Tibial nerve (tissue), 4 donors: ENCODE data around the gene FDX1. TPM values are rescaled to one million over a fixed set of nuclear protein-coding genes. Genes with fewer than 3 reads are reported as not detected.

Experiments used
- DNase-seq, 2 donors: peaks; one replicate each; pipeline ENCODE4 v3.0.0-alpha.2; 2019; ENCODE audit warnings: low spot score in 2 of 2
- H3K27ac ChIP-seq, 4 donors: fragments of 200-600 bp; sonication (generic) in 3 of 4; one replicate each; pipeline ENCODE4 v1.5.1; 2017 to 2019; ENCODE audit warnings: mild to moderate bottlenecking in 1 of 4
- H3K27me3 ChIP-seq, 2 donors: fragments of 200-600 bp; sonication (generic) in 1 of 2; one replicate each; pipeline versions ENCODE4 v1.5.1 to v1.6.0; 2017 to 2019
- H3K36me3 ChIP-seq, 3 donors: fragments of 200-600 bp; sonication (generic); one replicate each; pipeline ENCODE4 v1.5.1; 2018 to 2019
- H3K4me1 ChIP-seq, 4 donors: fragments of 200-600 bp; sonication (generic) in 3 of 4; one replicate each; pipeline ENCODE4 v1.5.1; 2017 to 2019
- H3K4me3 ChIP-seq, 4 donors: fragments of 200-600 bp; sonication (generic) in 3 of 4; one replicate each; pipeline ENCODE4 v1.5.1; 2017 to 2019; ENCODE audit warnings: mild to moderate bottlenecking in 1 of 4, moderate library complexity in 1 of 4
- H3K9me3 ChIP-seq, 4 donors: fragments of 200-600 bp; sonication (generic) in 3 of 4; one replicate each; pipeline ENCODE4 v1.5.1; 2017 to 2019
- EP300 ChIP-seq, 2 donors: sonication (generic); formaldehyde crosslinking; IDR thresholded peaks; one replicate each; pipeline ENCODE4 v1.6.1; 2017; ENCODE audit warnings: antibody characterized with exemption in 2 of 2, mild to moderate bottlenecking in 1 of 2
- POLR2A ChIP-seq, 2 donors: fragments of 450-650 bp; IDR thresholded peaks; one replicate each; pipeline ENCODE4 v1.6.1; 2017; ENCODE audit warnings: antibody characterized with exemption in 2 of 2, mild to moderate bottlenecking in 2 of 2, moderate library complexity in 2 of 2
- WGBS, 2 donors: methylation state at CpG; one replicate each; pipeline ENCODE4 v1.1.5; 2018; 5-methylcytosine and 5-hydroxymethylcytosine counted together
- total RNA-seq, 4 donors: library from RNA; depleted of rRNA; stranded (reverse); fragments of >200 nt; gene quantifications; one replicate each; pipeline ENCODE4 v1.1.0, GENCODE V29; 2016
- TF ChIP-seq, protein P1 (sequence below), 5 experiments: fragments of 200-600 bp in 3 of 5; fragments of 450-650 bp in 2 of 5; sonication (generic) in 3 of 5; IDR thresholded peaks; one replicate each; pipeline ENCODE4 v1.5.1; 2016 to 2019; ENCODE audit warnings: antibody characterized with exemption in 5 of 5, mild to moderate bottlenecking in 3 of 5, moderate library complexity in 2 of 5

FDX1 gene
- total RNA-seq, 4 donors from 2014 or later = 13.9 to 19.9 (median 16.6) TPM

- Histone ChIP-seq H3K9me3 (no peaks in the 10 kb centered on the region), H3K4me3 (no peak overlapping the region), H3K36me3 (peaks cover 0 to 8% (median 0%) of the 10 kb centered on the region in 3 donors), H3K27me3 (no peaks in the 10 kb centered on the region), H3K4me1 (peaks cover 0 to 2% (median 0%) of the 10 kb centered on the region in 4 donors), H3K27ac (no peak overlapping the region)
- 69 to 76% methylated on average over 2 of the region's 2 CpGs for WGBS, 2 donors
- no peak for DNase-seq
- no peak for TF ChIP-seq POLR2A (IDR thresholded peaks at IDR 0.05)
Measured at GRCh38 chr11:110470716-110471115, 41.0 kb downstream of the FDX1 start.

DNA sequence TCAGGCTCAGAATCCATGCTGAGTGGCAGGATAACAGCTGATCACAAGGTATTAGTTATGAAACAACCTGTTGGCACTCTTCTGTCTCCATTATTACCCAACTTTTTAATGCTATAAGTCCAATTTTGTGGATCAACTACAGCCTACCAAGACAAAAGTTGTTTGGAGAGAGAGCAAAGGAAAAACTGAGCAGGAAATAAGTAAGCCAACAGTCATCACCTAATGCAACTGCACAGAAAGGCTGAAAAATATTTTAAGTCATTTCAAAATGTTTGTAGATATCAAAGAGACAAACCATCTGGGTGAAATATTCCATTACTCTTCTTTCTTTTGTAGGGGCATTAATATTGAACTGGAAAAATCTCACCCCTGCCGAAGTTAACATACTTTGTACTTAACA, 41.6 kb downstream of the FDX1 start:
- H3K27me3 ChIP-seq = no peaks in the 10 kb centered on the region

GRCh38 chr11:110472858-110473257, 43.1 kb downstream of the FDX1 start:
- Histone ChIP-seq H3K36me3 (peaks cover 0 to 4% (median 0%) of the 10 kb centered on the region in 3 donors), H3K9me3 (no peaks in the 10 kb centered on the region), H3K4me1 (peaks cover 0 to 6% (median 0%) of the 10 kb centered on the region in 4 donors), H3K27ac (no peak overlapping the region), H3K27me3 (no peaks in the 10 kb centered on the region), H3K4me3 (no peak overlapping the region)
- 94 to 100% methylated on average over 1 of the region's 1 CpG for WGBS, 2 donors
- DNase-seq = no peak
- TF ChIP-seq POLR2A (IDR thresholded peaks at IDR 0.05) = no peak
- no peak for TF ChIP-seq EP300 (IDR thresholded peaks at IDR 0.05)
- TF ChIP-seq, protein P1, sequence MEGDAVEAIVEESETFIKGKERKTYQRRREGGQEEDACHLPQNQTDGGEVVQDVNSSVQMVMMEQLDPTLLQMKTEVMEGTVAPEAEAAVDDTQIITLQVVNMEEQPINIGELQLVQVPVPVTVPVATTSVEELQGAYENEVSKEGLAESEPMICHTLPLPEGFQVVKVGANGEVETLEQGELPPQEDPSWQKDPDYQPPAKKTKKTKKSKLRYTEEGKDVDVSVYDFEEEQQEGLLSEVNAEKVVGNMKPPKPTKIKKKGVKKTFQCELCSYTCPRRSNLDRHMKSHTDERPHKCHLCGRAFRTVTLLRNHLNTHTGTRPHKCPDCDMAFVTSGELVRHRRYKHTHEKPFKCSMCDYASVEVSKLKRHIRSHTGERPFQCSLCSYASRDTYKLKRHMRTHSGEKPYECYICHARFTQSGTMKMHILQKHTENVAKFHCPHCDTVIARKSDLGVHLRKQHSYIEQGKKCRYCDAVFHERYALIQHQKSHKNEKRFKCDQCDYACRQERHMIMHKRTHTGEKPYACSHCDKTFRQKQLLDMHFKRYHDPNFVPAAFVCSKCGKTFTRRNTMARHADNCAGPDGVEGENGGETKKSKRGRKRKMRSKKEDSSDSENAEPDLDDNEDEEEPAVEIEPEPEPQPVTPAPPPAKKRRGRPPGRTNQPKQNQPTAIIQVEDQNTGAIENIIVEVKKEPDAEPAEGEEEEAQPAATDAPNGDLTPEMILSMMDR (IDR thresholded peaks at IDR 0.05) = no peak

More for the DNA sequence above, 41.6 kb downstream of the FDX1 start:
- Histone ChIP-seq H3K9me3 (no peaks in the 10 kb centered on the region), H3K4me3 (no peak overlapping the region), H3K4me1 (peaks cover 0 to 6% (median 0%) of the 10 kb centered on the region in 4 donors), H3K36me3 (peaks cover 0 to 8% (median 0%) of the 10 kb centered on the region in 3 donors), H3K27ac (no peak overlapping the region)
- 66 to 77% methylated on average over 1 of the region's 1 CpG for WGBS, 2 donors
- no peak for TF ChIP-seq EP300 (IDR thresholded peaks at IDR 0.05)
- TF ChIP-seq, protein P1 (IDR thresholded peaks at IDR 0.05) = no peak
- TF ChIP-seq POLR2A (IDR thresholded peaks at IDR 0.05) = no peak
- no peak for DNase-seq

DNA sequence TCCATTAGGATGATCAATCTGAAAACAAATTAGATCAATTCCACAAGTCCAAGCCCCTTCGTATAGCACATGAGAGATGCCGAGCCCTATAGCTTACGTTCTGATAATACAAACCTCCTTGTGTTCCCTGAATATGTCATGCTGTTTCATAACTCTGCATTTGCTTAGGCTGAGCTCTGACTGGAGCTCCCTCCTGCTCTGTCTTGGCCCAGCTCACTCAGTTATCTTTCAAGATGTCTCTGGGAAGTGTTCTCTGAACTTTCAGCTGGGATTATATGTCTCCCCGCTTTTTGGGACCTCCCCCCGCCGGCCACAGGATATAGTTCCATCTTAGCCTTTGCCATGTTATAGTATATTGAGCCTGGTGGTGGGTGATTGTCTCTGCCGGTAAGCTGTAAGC, 44.0 kb downstream of the FDX1 start:
- TF ChIP-seq EP300 (IDR thresholded peaks at IDR 0.05) (no peak), POLR2A (IDR thresholded peaks at IDR 0.05) (no peak)
- TF ChIP-seq, protein P1 (IDR thresholded peaks at IDR 0.05) = no peak
- Histone ChIP-seq H3K27ac (no peak overlapping the region), H3K9me3 (no peaks in the 10 kb centered on the region), H3K27me3 (no peaks in the 10 kb centered on the region), H3K4me3 (no peak overlapping the region), H3K4me1 (peaks cover 0 to 6% (median 0%) of the 10 kb centered on the region in 4 donors), H3K36me3 (no peaks in the 10 kb centered on the region)
- 64 to 72% methylated on average over 7 of the region's 7 CpGs for WGBS, 2 donors
- no peak for DNase-seq

DNA sequence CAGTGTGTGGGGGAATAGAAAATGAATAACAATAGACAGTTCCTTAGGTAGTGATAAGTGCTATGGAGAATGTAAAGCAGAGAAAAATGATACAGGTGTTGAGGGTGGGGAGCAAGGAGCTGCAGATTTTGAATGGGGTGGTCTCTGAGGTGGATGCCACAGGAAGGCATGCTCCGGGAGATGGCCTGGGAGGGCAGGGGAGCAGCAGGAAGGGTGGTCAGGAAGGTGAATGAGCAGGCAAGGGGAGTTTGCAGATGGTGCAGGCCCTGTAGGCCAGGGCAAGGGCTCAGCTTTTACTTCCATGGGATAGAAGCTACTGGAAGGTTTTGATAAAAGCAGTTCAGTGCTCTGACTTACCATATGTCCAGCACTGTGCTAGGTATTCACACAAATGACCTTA, 44.8 kb downstream of the FDX1 start:
- no peak overlapping the region for H3K4me3 ChIP-seq
- 93 to 94% methylated on average over 1 of the region's 1 CpG for WGBS, 2 donors
- DNase-seq = no peak
- no peaks in the 10 kb centered on the region for H3K27me3 ChIP-seq
- no peak overlapping the region for H3K27ac ChIP-seq
- TF ChIP-seq, protein P1 (IDR thresholded peaks at IDR 0.05) = no peak
- no peak for TF ChIP-seq POLR2A (IDR thresholded peaks at IDR 0.05)
- TF ChIP-seq EP300 (IDR thresholded peaks at IDR 0.05) = no peak
- peaks cover 0 to 15% (median 4%) of the 10 kb centered on the region in 4 donors for H3K4me1 ChIP-seq
- H3K9me3 ChIP-seq = no peaks in the 10 kb centered on the region
- H3K36me3 ChIP-seq = no peaks in the 10 kb centered on the region

DNA sequence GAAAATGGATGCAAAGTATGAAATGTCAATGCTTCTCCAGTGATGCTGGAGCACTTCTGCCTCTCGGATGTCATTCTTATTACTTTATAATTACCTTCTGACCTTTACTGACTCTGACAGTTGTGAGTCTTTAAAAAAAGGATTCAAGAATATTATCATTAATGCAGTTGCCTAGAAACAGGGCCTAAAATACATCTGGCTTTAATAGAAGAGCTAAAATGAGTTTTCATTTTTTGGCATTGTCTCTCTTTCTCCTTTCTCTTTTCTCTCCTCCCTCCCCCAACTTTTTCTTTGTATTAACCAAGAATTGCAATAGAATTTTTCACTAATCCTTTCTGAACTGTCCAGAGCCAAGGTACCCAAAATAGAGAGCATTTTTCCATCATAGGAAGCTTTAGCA, 45.9 kb downstream of the FDX1 start:
- DNase-seq = no peak
- Histone ChIP-seq H3K36me3 (no peaks in the 10 kb centered on the region), H3K9me3 (no peaks in the 10 kb centered on the region), H3K4me1 (peaks cover 0 to 24% (median 10%) of the 10 kb centered on the region in 4 donors), H3K27ac (no peak overlapping the region), H3K27me3 (no peaks in the 10 kb centered on the region), H3K4me3 (no peak overlapping the region)
- TF ChIP-seq, protein P1 (IDR thresholded peaks at IDR 0.05) = no peak
- TF ChIP-seq POLR2A (IDR thresholded peaks at IDR 0.05) (no peak), EP300 (IDR thresholded peaks at IDR 0.05) (no peak)
- WGBS, 2 donors = 47 to 76% methylated on average over 1 of the region's 1 CpG
